GM19238 (cell line): ENCODE results near the gene GARNL3.

Source experiments
- DNase-seq: peaks from one replicate; pipeline ENCODE4 v3.0.0; 2011; ENCODE audit warnings: low spot score; ENCODE audit not compliant: insufficient read length

The GARNL3 gene

DNA sequence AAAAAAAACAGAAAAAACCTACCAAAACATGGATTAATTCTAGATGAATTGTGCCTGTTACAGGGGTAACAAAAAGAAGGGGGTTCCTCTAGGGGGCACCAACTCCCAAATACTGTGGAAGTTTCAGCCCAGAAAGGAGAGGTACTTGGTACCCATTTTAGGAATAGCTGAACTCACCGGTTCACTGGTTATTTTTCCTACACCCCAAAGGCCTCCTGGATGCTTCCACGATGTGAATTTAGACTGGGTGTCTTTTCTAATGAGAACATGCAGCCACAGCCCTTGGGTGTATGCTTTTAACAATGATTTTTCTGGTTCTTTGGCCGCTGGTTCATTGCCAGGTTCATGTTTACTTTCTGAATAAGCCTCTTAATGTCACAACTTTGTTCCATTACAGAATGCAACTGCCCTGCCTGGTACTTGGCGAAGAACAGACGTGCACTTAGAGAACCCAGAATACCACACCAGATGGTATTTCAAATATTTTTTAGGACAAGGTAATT lies 46.7 kb downstream of the GARNL3 start:
- DNase-seq = no peak

DNA sequence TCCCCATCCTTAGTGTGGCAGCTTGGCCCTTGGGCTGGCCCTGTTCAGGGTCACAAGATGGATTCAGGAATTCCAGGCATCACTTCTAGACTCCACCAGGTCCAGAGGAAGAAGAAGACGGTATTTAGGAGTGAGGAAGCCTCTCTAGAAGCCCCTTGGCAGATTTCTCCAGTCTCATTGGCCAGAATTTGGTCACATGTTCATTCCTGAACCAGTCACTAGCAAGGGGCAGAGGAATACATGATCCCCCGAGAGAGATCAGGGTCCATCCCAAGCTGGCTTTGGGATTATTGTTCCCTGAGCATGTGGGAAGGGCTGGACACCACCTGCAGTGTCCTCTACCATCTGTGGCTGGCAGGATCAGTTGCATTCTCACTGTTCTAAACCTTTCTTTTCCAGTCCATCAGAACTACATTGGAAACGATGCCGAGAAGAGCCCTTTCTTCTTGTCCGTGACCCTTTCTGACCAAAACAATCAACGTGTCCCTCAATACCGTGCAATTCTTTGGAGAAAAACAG lies 48.5 kb downstream of the GARNL3 start:
- no peak for DNase-seq

DNA sequence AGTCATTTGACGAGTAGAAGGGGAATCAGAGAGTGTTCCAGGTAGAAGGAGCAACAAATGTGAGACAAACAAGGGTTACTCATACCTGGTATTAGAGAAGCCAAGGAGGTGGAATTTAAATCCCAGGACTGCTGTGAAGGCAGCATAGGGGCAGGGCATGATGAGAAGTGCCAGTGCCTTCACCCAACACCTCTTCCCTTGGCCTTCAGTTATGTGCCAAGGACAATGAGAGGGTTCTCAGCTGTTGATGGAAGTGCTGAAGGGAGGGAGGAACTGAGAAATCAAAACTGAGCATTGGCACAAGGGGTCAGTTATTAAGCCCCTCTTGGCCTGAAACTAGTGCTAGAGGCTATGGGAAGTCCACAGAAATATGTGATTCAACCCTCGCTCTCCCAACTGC lies 50.3 kb downstream of the GARNL3 start:
- DNase-seq = no peak

DNA sequence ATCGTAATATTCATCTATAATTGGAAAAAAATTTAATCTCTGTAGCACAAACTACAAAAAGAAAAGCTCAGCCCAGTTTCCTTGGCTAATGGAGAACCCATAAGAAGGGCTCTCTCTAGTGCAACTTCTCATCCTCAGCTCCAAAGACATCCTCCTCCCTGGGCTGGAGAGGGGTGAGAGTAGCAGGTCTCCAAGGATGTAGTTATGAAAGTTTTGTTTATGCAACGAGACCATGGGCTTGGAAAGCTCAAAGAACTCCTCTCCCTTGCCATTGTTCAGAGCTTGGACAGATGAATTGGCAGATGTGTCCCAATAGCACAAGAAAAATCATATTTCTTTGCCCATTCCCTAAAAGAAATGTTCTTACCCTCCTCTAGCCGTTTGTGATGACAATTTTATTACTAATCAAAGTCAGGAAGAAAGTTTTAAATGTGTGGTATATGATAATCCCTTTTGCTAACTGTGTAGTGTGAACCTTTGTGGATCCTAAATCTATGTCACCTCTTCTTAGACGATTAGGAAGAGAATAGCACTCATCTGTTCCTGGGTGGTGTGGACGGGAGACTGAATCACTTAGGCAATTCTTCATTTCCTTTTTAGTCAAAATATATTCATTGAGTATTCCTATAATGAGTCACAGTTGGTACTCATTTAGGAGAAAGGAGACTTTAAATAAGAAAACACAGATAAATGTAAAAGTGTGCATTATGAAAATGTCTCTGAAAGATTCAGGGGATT lies 52.2 kb downstream of the GARNL3 start:
- no peak for DNase-seq

DNA sequence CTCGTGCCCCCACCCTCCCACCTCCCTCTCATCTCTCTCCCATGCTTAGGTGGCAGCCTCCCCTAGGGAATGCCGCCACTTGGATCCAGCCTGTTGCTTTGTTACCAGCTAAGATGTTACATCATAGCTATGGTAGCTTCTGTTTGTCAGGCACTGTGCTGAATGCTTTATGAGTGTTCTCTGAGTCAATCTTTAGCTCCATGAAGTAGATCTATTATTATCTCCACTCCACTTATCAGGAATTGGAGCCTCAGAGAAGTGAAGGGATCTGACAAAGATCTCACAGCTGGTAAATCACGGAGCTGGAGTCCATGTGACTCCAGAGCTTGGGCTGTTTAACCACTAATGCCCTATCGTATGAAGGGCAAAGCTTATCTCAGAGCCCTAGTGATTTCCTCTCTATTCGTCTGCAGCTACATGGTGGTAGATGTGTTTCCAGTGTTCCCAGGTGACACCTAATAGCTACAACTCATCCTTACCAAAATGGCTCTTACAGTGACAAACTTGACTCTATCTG lies 54.1 kb downstream of the GARNL3 start:
- no peak for DNase-seq

DNA sequence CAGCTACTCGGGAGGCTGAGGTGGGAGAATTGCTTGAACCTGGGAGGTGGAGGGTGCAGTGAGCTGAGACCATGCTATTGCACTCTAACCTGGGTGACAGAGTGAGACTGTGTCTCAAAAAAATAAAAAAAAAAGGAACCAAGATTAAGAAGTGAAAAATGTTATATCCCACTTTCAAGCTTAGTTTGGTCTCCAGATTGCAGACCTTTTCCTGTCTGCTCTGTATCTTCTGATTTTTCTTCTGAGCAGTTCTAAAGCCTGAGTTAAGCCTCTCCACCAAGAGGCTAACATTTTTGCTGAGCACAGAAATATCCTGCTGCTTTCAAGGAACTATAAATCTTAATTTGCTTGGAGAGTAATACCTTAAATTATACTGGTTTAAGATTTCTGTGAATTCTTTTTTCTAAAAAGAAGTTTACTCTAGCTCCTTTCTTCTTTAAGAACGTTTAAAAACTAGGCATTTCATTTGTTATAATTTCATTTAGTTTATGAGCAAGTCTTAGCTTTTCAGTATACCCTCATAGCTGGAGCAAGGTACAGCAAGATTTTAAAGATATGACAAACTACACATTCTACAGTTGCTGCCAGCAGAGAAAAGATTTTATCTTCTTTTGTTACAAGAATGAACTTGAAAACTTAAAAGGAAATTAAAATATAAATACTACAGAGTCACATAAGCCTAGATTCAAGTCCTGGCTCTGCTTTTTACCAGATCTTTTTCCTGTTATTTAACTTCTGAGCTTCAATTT lies 55.0 kb downstream of the GARNL3 start:
- no peak for DNase-seq

DNA sequence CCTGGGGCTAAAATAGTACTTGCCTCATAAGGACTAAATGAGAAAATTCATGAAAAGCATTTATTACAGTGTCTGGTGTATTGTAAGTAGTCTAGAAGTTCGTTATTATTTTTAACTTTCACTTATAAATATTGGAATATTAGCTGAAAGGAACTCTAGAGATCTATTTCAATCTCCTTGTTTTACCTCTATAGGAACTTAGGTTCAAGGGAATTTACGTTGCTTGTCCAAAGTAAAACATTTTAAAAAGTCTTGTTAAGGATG lies 55.5 kb downstream of the GARNL3 start:
- DNase-seq = no peak

DNA sequence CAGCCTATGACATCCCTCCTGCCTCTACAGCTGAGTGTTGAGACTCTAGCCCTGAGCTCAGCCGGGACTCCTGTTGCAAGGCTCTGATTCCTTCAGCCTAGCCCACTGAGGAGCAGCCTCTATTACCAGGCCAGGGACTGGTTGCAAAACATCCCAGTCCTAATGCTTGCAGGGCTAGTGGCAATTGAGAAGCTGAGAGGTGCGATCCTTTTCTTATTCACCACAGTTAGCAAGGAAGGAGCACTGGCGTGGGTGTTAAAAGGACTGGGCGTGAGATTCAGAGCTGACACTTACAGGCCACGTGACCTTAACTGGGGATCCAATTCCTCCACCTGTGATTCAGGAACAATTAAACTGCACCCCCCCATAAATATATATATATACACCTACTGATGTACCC lies 58.8 kb downstream of the GARNL3 start:
- no peak for DNase-seq

DNA sequence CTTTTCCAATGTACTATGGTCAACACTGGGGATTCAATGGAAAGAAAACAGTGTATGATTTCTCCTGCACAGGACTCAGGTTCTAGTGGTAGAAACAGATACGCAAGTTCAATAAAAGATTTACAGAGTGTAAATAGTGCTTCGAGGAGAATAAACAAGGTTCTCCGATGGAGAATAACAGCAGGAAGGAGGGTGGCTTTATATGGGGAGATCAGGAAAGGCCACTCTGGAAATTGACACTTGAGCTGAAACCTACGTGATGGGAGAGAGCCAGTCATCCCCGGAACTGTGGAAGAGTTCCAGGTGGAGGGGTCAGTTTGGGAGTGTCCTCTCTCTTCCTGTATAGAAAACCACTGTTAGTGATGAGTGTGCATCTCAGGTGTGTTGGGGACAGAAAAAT lies 65.9 kb downstream of the GARNL3 start:
- no peak for DNase-seq

DNA sequence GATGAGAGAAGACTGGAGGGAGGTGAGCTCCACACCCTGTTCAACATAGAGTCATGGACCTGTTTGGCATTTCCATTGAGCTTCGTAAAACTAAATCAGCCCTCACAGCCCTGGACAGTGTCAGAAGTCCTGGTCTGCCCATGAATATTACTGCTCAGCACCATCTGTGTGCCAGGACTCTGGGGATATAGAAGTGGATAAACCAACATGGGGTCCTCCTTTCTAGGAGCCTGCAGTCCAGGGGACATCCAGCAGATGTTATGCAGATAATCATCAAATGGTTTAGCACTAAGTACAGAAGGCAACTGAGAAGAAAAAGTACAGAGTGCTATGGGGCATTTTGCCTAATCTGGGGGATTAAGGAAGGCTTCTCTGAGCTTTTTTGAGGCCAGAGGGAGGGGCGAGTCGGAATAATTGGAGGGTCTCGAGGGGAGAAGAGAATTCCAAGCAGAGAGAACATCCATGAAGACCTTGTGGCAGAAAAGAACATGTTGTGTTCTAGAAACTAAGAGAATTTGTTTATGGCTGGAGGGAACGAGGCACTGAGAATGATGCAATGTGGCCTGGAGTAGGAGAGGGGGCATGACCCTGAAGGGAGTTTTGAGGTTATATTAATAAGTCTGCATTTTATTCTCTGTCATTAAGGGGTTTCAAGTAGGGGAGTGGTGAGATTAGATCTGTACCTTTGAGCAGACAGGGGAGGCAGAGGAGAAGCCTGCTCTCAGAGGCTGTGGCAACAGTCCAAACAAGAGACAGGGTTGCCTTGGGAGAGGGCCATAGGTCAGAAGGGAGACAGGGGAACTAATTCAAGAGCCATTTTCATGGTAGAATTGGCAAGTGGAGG lies 68.9 kb downstream of the GARNL3 start:
- DNase-seq = no peak

DNA sequence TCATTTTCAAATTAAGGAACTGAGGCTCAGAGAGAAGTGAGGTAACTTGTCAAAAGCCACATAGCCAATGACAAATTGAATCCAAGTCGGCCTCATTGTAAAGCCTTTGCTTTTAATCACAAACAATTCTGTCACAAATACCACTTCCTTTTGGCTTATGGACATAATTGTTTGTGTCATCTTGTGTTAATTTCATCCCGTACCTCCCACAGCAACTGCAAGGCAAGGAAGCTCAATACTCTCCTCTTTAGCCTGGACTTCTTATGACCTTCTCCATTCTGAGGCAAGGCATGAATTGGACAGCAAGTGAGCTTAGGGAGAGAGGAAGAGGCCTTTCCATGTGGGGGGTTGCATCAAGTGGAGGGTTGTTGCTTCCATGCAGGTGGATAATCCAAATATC lies 70.2 kb downstream of the GARNL3 start:
- no peak for DNase-seq

DNA sequence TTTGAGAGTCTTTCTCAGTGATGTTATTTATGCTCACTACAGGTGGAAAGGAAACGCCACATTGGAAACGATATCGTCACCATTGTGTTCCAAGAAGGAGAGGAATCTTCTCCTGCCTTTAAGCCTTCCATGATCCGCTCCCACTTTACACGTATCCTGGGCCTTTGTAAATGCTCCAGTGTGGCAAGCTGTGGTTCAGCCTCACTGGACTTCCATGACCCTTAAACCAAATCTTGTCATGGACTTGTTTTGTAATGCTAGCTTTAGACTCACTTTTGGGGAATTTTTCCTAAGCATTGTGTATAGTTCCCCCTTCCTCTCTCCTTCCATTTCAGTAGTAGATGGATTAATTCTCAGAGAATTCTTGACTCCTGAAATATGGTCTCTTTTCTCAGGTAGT lies 71.5 kb downstream of the GARNL3 start:
- DNase-seq = no peak

DNA sequence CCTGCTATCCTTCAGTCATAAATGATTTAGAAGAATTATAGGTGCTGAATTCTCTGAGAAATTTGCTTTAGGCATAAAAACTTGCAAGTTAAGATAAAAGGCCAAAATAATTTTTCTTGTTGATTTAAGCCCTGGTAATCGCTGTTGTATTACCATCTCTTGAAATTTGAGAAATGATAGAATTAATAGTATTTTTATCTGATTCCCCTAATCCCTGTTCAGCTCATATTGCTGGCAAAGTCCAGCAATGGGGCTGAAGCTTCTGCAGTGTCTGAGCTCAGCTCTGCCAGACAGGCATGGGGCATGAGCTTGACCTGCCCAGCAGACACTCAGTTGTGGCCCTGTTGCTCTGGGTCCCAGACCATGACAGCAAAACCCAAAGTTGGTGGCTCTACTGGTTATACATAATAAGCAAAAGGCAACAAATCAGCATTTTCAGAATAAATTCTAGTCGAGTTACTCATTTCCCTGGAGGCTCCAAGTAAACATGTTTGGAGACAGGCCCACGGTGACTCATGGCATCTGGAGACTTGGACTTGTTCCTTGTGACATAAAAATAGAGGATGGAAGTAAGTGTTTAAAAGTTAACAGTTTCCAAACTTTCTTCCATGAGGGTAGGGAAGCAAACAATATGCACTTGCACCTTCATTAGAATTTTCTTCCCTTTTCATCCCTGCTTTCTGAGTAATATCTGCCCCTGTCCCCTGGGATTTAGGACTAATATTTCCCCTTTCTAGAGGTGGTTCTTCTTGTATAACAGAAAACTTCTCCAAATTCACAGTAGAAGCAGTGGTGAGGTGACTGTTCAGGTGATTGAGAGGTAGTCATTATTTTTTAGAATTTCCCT lies 72.2 kb downstream of the GARNL3 start:
- DNase-seq = no peak

DNA sequence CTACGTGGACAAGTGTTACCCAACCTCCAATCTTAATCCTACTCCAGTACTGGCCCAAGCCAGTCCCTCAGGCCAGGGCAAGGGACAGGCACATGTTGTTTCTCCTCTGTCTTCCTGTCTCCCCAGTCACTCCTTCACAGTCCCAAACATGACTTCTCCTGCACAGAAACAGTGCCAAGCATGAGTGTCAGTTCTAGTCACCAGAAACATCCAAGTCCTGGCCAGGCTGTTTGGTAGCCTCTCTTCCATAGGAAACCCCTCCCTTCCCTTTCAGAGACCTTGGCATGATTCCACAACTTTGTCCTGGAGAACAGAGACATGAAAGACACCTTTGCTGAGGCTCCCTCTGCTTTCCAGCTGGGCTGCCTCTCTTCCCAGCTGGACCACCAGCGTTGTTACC lies 76.1 kb downstream of the GARNL3 start:
- no peak for DNase-seq

DNA sequence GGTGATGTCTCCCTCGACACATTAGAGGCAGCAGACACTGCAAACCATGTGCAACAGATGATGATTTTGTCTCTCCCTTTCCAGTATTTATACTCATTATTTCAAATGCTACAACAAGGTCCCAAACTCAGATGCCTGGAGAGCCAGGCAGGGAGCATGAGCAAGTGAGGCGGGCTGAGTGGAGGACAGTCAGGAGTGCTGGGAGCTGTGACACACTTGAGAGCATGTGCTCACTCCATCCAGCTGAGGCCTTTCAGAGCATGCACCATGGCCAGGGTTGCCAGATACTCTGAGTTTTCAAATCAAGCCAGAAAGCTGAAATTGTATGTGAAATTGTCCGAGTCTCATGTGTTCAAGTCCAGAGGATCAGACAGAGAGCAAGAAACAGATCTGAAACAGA lies 76.6 kb downstream of the GARNL3 start:
- DNase-seq = no peak

DNA sequence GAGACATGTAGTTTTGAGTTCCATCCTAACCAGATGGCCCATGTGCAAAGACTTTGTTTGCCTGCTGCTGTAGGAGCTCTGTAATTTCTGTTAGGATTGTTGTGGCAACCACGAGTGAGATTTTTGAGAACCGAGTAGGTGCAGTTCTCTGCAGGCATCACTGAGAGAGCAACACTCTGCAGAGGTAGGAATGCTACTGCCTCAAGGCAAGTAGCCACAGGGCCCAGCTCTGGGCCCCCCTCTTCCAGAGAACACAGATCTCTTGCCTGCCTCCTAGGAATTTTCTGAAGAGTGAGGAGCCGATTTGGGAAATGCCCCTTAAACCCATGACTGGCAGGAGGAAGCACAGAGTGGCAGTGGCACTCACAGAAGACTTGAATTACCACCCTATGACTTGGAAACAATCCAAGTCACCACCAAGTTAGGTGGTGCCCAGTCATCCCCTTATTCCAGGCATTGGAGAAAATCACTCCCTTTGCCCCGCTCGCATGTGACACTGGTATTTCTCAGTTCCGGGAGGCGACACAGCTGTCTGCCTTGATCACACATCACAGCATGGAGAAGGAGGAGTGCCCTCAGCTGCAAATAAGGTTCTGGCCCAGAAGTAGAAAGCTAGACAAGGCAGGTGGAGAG lies 79.9 kb downstream of the GARNL3 start:
- no peak for DNase-seq

DNA sequence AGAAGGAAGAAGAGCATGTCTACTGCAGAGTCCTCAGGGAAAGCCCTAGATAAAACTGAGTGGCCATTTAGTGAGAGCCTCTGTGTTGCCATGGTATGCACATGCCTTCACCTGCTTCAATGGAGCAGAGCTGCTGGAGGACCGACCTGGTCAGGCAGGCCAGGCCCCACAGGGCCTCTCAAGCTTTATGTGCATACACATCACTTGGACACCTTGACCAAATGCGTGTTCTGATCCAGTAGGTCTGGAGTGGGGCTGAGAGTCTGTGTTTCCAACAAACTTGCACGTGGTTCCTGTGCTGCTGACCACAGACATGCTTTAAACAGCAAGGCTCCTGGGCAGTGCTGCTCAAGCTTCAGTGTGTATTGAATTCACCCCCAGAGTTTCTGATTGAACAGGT lies 81.0 kb downstream of the GARNL3 start:
- DNase-seq = no peak

DNA sequence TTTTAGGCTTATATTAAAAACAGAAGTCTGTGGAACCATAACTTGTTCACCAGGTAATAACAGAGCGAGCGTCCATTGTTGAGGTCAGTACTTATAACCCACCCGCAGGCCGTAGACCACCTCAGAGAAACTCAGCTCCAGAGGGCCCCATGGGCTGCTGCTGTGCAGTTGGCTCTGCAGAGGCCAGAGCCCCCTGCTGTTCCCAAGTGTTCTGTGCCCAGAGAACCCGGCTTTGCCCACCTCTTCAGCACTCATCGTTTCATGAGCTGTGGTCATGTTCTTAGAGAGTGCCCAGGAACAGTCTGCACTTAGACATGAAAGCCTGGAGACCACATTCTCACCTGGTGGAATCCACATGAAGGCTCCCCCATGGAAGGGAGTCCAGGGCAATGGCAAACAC lies 82.0 kb downstream of the GARNL3 start:
- no peak for DNase-seq

DNA sequence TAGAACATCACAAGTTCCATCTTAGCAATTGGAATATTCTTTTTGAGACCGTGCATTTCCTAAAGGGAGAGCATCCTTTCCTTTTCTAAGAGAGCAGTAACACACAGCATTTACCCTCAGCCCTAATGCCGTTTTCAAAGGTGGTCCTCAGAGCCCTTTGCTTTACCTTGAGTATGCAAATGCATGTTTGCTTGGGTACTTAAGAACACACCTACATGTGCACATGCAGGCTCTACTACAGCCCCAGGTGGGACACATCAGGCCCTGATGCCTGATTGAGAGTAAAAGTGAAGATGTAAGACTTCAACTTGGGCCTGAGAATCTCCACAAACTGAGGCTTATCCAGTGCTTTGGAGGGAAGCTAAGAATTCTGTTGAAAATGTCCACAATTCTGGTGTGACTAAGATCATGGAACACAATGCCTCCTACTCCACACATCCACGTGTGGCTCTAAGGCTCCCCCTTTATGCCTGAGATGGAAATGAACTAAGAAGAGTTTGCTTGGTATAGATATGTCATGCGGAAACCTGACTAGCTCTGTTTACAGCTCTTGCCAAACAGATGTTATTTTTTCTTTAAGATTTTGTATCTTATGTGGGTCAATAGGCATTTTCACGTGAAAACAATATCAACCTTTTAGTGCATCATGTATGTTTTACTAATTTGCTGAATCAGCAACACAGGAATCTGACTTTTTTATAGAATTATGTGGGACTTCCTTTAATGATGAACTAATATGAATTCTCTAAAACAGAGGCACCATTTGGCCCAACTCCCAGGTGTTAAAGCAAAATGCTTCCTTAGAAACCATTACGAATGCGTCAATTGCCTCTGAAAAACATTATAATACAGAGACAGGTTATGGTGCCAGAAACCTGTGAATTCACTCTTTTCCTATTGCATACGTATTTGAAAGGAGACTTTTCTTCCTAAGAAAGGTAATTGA lies 83.5 kb downstream of the GARNL3 start:
- no peak for DNase-seq
